HG03575 (cell line): ENCODE results near the gene CENPN.

Experiments
- ATAC-seq: cut with Tn5 transposase; IDR thresholded peaks from one replicate; pipeline ENCODE4 v1.9.1; 2021; ENCODE audit not compliant: unreplicated experiment, insufficient number of reproducible peaks, low FRiP score; ENCODE audit errors: extremely low read depth

Gene CENPN

DNA sequence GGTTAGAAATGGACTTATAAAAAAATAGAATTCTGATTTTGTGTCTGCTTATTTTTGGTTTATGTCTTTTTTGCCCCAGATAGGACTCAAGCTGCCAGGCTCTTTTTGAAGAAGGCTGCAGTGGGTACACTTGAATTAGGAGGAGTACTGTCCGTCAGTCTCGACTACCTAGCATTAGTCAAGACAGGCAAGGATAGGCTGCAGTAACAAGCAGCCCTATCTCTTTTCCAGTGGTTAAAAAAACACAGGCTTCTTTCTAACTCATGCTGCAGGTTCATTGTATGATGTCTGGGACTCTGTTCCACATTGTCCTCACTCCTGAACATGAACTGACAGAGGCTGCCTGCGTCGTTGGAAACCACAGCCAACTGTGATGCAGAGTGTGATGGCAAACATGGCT lies 62.0 kb downstream of the CENPN start:
- no peak for ATAC-seq

DNA sequence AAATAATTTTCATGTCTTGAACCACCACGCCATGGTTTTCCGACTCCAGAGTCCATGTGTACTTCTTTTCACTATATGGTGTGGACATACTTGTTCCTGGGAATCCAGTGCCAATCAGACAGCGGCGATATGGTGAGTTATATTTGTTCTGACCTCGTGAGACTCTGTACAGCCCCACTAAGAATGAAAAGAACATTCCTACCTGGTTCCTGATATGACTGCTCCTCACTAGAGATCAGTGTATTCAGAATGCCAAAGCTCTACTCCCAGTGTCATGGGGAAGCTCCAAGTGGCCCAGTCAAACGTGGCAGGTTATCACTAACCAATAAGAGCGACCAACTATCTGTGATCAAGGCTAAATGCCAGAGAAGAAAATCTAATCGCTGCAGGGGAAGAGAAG lies 64.0 kb downstream of the CENPN start:
- no peak for ATAC-seq

- ATAC-seq, result no peak
These were observed 64.8 kb downstream of the CENPN start for GRCh38 chr16:81071805-81072204.

GRCh38 chr16:81073560-81074330 lies 66.7 kb downstream of the CENPN start:
- no peak for ATAC-seq

DNA sequence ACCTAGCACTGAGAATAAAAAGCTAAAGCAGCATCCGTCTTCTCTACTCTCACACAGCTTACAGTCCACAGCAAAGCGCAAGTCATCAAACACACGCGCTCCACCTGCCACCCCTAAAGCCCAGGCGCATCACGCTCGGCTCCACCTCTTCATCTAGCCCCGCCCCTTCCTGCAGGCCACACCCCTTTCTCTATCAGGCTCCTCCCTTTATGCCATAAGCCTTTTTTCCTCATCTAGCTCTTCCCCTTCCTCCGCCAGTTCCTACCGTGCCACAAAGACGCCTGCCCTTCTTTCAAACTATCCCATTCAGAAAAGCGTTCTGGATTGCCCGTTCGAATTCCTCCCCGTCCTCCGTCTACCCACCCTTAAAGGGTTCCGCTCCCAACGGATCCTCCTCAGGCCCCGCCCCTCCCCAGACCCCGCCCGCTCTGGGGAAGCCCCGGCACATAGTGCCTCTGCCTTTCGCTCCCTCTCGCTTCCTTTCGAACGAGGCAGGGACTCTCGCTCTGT lies 69.6 kb downstream of the CENPN start:
- peak; percentile 41 for ATAC-seq

DNA sequence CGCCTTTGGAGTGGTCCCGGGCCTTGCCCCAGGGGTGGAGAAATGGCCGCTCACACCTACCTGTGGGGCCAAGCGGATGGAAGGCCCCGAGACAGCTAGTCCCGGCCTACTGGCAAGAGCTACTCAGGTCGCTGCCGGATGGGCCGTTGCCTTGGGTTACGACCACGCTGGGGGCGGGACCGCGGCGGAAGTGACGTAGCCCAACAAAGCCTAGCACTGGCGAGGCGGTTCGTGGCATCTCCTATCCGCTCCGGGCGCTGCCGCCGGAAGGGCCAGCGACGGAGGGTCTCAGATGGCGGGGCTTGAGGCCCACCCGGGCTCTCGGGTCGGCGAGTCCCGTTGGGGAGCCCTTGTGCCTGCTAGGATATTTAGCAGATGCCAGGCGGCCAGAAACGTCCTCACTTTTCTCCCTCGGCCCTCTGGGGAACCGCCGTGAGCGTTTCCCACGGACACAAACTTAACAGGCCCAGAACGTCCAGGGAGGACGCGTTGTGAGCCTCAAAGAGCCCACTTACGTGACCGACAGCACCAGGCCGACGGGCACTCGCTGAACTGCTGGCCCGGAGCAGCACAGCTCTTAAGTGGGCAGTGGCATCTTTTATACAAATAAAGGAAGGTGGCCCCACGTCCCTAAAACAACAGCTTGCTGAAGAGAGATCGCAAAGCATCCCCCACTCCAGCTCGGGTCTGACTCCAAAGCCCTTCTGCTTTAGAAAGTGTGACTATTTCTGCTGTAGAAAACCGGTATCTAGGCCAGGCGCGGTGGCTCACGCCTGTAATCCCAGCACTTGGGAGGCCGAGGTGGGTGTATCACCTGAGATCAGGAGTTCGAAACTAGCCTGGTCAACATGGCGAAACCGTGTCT lies 70.3 kb downstream of the CENPN start, which contains the start of gene C16orf46:
Gene C16orf46 (minus strand): TSS at position 163 of the 865 bp plus-strand sequence. CDS start 13,283 bp downstream, outside the sequence.
- peak; percentile 81 for ATAC-seq

GRCh38 chr16:81080233-81080632 lies 73.2 kb downstream of the CENPN start:
- no peak for ATAC-seq

DNA sequence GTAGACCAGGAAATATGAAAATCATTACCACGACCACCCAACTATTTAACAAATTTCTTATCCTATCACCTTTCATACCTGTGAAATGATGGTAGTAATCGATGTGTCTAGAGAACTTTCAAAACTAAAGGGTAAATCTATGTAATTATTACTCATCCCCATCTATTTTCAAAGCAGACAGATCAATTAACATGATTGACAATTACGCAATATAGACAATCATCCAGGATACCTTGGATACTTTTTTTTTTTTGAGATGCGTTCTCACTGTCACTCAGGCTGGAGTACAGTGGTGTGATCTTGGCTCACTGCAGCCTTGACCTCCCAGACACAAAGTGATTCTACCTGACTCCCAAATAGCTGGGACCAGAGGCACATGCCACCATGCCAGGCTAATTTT lies 74.0 kb downstream of the CENPN start:
- ATAC-seq, result no peak
